ENCODE results near the gene SBF2. TPM values are rescaled to one million over a fixed set of nuclear protein-coding genes. Genes with fewer than 3 reads are reported as not detected.

SBF2 gene
- total and polyA plus RNA-seq, 2 of the 13 experiments (the other 11 are each of a cell fraction or from before 2014, with no cell fraction given), result 24.0 to 45.8 TPM

DNA sequence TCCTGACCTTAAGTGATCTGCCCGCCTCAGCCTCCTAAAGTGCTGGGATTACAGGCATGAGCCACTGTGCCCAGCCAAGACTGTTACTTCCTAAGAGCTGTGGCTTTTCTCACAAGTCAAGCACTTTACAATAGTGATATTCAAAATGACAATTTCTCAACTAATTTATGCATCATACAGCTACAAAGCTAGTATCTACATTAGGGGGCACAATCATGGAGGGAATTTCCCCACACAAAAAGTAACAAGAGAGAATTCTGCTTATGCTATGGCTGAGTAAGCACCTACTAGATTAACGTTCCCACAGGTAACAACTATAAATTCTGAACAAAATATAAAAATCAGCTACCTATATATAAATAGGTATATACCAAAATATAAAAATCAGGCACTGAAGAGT lies 72.7 kb downstream of the SBF2 start:
- intact Hi-C loops (cut with micrococcal nuclease; ENCODE audit: unreplicated experiment), result no loop called here
- Histone ChIP-seq H3K79me2 (ENCODE audit: insufficient read depth, low read length) (peaks cover 4% of the 10 kb centered on the region), H3K36me3 (replicated peaks in 1 of 2; ENCODE audit: control insufficient read depth in 1 of 2, insufficient read depth in 2 of 2, low read length in 2 of 2) (no peaks in the 10 kb centered on the region; a peak in 1 of 5 replicates), H3K4me2 (ENCODE audit: low read depth, low read length) (no peak overlapping the region), H2AFZ (ENCODE audit: low read length) (no peak overlapping the region), H3K27me3 (ENCODE audit: control insufficient read depth in 1 of 2, insufficient read depth in 2 of 2, low read length in 2 of 2) (no peaks in the 10 kb centered on the region), H3K9ac (ENCODE audit: insufficient read depth, low read depth, low read length) (no peak overlapping the region), H3K27ac (ENCODE audit: extremely low read length, insufficient read depth, low read length) (no peak overlapping the region), H3K9me3 (ENCODE audit: low read length) (peaks cover 16% of the 10 kb centered on the region), H3K4me3 (replicated peaks in 1 of 3; ENCODE audit: insufficient read depth in 1 of 3, low read depth in 2 of 3, low read length in 3 of 3) (no peak overlapping the region), H4K20me1 (ENCODE audit: insufficient read depth, low read length) (peaks cover 4% of the 10 kb centered on the region; the same call in 1 of the 2 replicates), H3K4me1 (ENCODE audit: insufficient read depth, low read length) (no peaks in the 10 kb centered on the region)
- in situ Hi-C loops (cut with HindIII; ENCODE audit: extremely low pct_ligation_motif_present, low pct_unique_long_range_greater_than_20kb), result no loop called here
- ChIA-PET CTCF (ENCODE audit: low intra/inter-chr PET ratio, low total read pairs) (no interaction called here), POLR2A (no interaction called here)
- DNase-seq (ENCODE audit: low spot score) (no peak), FAIRE-seq (no peak), ATAC-seq (no peak)
- 98% methylated on average over 2 of the region's 2 CpGs for WGBS (ENCODE audit: low lambda C conversion rate)
- BruUV-seq (replicated peaks), result no TSS peak
- no peak for TF ChIP-seq JUNB (CRISPR knock-in tag; IDR thresholded peaks at IDR 0.05; ENCODE audit: borderline replicate concordance)
- TF ChIP-seq ZNF142 (CRISPR knock-in tag; IDR thresholded peaks at IDR 0.05), result no peak
- TF ChIP-seq SATB2 (CRISPR knock-in tag; IDR thresholded peaks at IDR 0.05), result no peak
- TF ChIP-seq GABPB1 (CRISPR knock-in tag; IDR thresholded peaks at IDR 0.05), result no peak
- no peak for TF ChIP-seq FOXK1 (CRISPR knock-in tag; IDR thresholded peaks at IDR 0.05; ENCODE audit: borderline replicate concordance, low read depth)
- no peak for TF ChIP-seq FLYWCH1 (CRISPR knock-in tag; IDR thresholded peaks at IDR 0.05)
- no peak for TF ChIP-seq BORCS8-MEF2B (CRISPR knock-in tag; IDR thresholded peaks at IDR 0.05)
- TF ChIP-seq JARID2 (CRISPR knock-in tag; IDR thresholded peaks at IDR 0.05; ENCODE audit: insufficient replicate concordance), result no peak
- TF ChIP-seq ZNF235 (CRISPR knock-in tag; IDR thresholded peaks at IDR 0.05; ENCODE audit: borderline replicate concordance), result no peak
- TF ChIP-seq ZNF552 (CRISPR knock-in tag; IDR thresholded peaks at IDR 0.05; ENCODE audit: borderline replicate concordance), result no peak
- TF ChIP-seq KDM2A (CRISPR knock-in tag; IDR thresholded peaks at IDR 0.05; ENCODE audit: borderline replicate concordance, low read depth), result no peak
- TF ChIP-seq ZSCAN12 (CRISPR knock-in tag; IDR thresholded peaks at IDR 0.05), result no peak
- no peak for TF ChIP-seq SCMH1 (CRISPR knock-in tag; IDR thresholded peaks at IDR 0.05; ENCODE audit: borderline replicate concordance)
- no peak for TF ChIP-seq RELA (CRISPR knock-in tag; IDR thresholded peaks at IDR 0.05)
- TF ChIP-seq FOXC1 (CRISPR knock-in tag; IDR thresholded peaks at IDR 0.05; ENCODE audit: borderline replicate concordance), result no peak
- no peak for TF ChIP-seq MIXL1 (CRISPR knock-in tag; IDR thresholded peaks at IDR 0.05)
- TF ChIP-seq ZBTB10 (CRISPR knock-in tag; IDR thresholded peaks at IDR 0.05; ENCODE audit: borderline replicate concordance), result no peak
- TF ChIP-seq ZNF619 (CRISPR knock-in tag; IDR thresholded peaks at IDR 0.05), result no peak
- no peak for TF ChIP-seq ZZZ3 (CRISPR knock-in tag; IDR thresholded peaks at IDR 0.05; ENCODE audit: borderline replicate concordance)
